GM12801 (cell line): ENCODE measurements around the gene RASAL2.

Experiments used
- CTCF ChIP-seq: IDR thresholded peaks from one replicate; pipeline ENCODE4 v1.5.1; 2011; ENCODE audit warnings: control low read depth; ENCODE audit not compliant: insufficient read length; ENCODE audit errors: extremely low read depth

The RASAL2 gene

GRCh38 chr1:178389441-178389840 lies 295.5 kb downstream of the RASAL2 start:
- TF ChIP-seq CTCF: no peak

DNA sequence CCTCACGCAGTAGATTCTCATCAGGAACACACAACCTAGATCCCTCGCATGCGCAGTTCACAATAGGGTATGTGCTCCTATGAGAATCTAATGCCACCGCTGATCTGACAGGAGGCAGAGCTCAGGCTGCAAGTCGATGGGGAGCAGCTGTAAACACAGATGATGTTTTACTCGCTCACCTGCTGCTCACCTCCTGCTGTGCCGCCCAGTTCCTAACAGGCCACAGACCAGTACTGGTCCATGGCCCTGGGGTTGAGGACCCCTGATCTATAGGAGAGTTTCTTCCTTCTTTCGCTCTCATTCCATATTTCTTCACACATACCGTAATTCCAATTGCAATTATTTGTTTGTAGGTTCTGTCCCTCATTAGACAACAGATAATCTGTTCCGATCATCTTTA lies 299.5 kb downstream of the RASAL2 start:
- TF ChIP-seq CTCF: no peak

- TF ChIP-seq CTCF: no peak
These were observed 302.9 kb downstream of the RASAL2 start for GRCh38 chr1:178396789-178397188.

DNA sequence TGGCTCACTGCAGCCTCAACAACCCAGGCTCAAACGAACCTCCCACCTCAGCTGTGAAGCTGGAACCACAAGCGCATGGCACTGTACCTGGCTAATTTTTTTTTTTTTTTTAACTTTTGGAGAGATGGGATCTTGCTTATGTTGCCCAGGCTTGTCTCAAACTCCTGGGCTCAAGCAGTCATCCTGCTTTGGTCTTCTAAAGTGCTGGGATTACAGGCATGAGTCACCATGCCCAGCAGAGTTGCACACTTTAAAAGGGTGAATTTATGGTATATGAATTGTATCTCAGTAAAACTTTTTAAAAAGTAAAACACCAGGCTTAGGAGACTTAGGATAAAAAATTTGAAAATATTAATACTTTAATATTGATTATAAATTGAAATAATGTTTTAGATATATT lies 303.8 kb downstream of the RASAL2 start:
- no peak for TF ChIP-seq CTCF

GRCh38 chr1:178399177-178399728 lies 305.3 kb downstream of the RASAL2 start:
- no peak for TF ChIP-seq CTCF

DNA sequence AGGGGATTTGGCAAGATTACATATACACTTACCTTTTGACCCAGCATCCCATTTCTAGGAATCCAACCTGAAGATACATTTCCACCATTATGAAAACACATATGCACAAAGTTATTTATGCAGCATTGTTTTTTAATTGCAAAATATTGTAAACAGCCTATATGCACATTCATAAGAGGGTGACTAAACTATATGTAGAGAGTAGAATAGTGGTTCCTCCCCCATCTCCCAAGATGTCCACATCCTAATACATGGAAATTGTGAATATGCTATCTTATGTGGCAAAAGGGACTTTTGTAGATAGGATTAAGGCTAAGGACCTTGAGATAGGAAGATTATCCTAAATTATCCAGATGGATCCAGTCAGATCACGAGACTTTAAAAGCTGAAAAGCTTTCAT lies 311.2 kb downstream of the RASAL2 start:
- no peak for TF ChIP-seq CTCF

GRCh38 chr1:178407215-178407614 lies 313.3 kb downstream of the RASAL2 start:
- no peak for TF ChIP-seq CTCF

DNA sequence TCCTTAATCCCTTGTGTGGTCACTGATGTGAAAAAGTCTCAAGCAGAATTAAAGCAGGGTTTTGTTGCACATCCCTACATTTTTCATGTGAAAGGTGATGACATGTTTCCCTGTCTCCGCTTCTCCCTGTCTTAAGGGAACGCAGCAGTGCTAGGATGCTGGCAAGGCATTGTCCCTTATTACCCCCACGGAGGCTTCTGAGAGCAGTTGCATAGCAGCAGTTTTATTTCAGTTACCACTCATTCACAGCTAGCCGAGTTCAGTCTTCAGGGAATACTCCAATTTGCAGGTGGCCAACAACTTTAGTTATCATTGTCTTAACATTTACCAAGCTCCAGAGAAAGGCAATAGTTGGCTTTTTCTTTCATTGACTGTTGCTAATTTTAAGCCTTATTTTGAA lies 313.8 kb downstream of the RASAL2 start:
- no peak for TF ChIP-seq CTCF
